Keratinocyte (primary cell): Measurements from ENCODE around the gene GDPD4. TPM values are rescaled to one million over a fixed set of nuclear protein-coding genes. Genes with fewer than 3 reads are reported as not detected.

Experiments
- DNase-seq: peaks from one replicate; pipeline ENCODE4 v3.0.0-alpha.2; 2011; ENCODE audit warnings: low read depth, missing footprints, low spot score
- FAIRE-seq: peaks from 2 replicates; lab custom pipeline; 2011; peaks lifted over from hg19 to GRCh38; lab: Jason Lieb, UNC
- H2AFZ ChIP-seq: 2 replicates; pipeline ENCODE4 v1.6.0; 2012; ENCODE audit warnings: low read length, control low read depth, inconsistent platforms; ENCODE audit not compliant: control insufficient read depth
- H3K27ac ChIP-seq: 2 replicates; pipeline ENCODE4 v1.5.1; 2011; ENCODE audit warnings: low read length; ENCODE audit not compliant: control insufficient read depth, insufficient read depth
- H3K27me3 ChIP-seq: 3 replicates; pipeline ENCODE4 v1.6.0; 2011; ENCODE audit warnings: low read length; ENCODE audit not compliant: control insufficient read depth, insufficient read depth; ENCODE audit errors: extremely low read depth
- H3K36me3 ChIP-seq, 2 experiments: 2 replicates in 1 of 2; 3 replicates in 1 of 2; pipeline ENCODE4 v1.5.1; 2011; ENCODE audit warnings: low read length in 2 of 2, mild to moderate bottlenecking in 1 of 2; ENCODE audit not compliant: control insufficient read depth in 2 of 2, insufficient read depth in 2 of 2; ENCODE audit errors: extremely low read depth in 1 of 2
- H3K4me1 ChIP-seq: 3 replicates; pipeline ENCODE4 v1.5.1; 2011; ENCODE audit warnings: low read length; ENCODE audit not compliant: control insufficient read depth, insufficient read depth; ENCODE audit errors: extremely low read depth
- H3K4me2 ChIP-seq: 3 replicates; pipeline ENCODE4 v1.6.0; 2011; ENCODE audit warnings: low read depth, low read length; ENCODE audit not compliant: control insufficient read depth, insufficient read depth; ENCODE audit errors: extremely low read depth
- H3K4me3 ChIP-seq, 3 experiments: fragments of 200-600 bp in 1 of 3; sonication (generic) in 1 of 3; 2 replicates in 2 of 3; 3 replicates in 1 of 3; pipeline ENCODE4 v1.5.1; 2011 to 2016; ENCODE audit warnings: low read length in 3 of 3, mild to moderate bottlenecking in 3 of 3, control low read depth in 2 of 3, inconsistent platforms in 1 of 3, low read depth in 1 of 3, mixed read lengths in 1 of 3, mixed run types in 1 of 3, moderate library complexity in 1 of 3; ENCODE audit not compliant: control insufficient read depth in 2 of 3, insufficient read depth in 2 of 3; ENCODE audit errors: extremely low read depth in 1 of 3
- H3K79me2 ChIP-seq: 2 replicates; pipeline ENCODE4 v1.6.0; 2012; ENCODE audit warnings: low read length; ENCODE audit not compliant: control insufficient read depth, insufficient read depth
- H3K9ac ChIP-seq: 3 replicates; pipeline ENCODE4 v1.6.0; 2011; ENCODE audit warnings: low read length; ENCODE audit not compliant: control insufficient read depth, insufficient read depth; ENCODE audit errors: extremely low read depth
- H3K9me1 ChIP-seq: 3 replicates; pipeline ENCODE4 v1.6.0; 2011; ENCODE audit warnings: low read length; ENCODE audit not compliant: control insufficient read depth, insufficient read depth; ENCODE audit errors: extremely low read depth
- H3K9me3 ChIP-seq: 2 replicates; pipeline ENCODE4 v1.5.1; 2012; ENCODE audit warnings: low read depth, low read length; ENCODE audit not compliant: control insufficient read depth
- H4K20me1 ChIP-seq: 3 replicates; pipeline ENCODE4 v1.6.0; 2011; ENCODE audit warnings: low read length; ENCODE audit not compliant: control insufficient read depth, insufficient read depth; ENCODE audit errors: extremely low read depth
- EZH2 ChIP-seq: IDR thresholded peaks from one replicate; pipeline ENCODE4 v1.6.1; 2012; ENCODE audit warnings: inconsistent platforms, mild to moderate bottlenecking, low read length, moderate library complexity
- dilution Hi-C: fragments of 300-500 bp; cut with MboI; formaldehyde crosslinking; loops from one replicate; pipeline ENCODE4 v1.7.0; 2020; ENCODE audit warnings: low sequenced_read_pairs; ENCODE audit not compliant: extremely low pct_ligation_motif_present
- polyA plus RNA-seq, 5 experiments: library from polyadenylated mRNA; depleted of rRNA in 3 of 5; stranded (reverse) in 3 of 5; stranded (forward) in 1 of 5; unstranded in 1 of 5; fragments of >200 nt; gene quantifications; 1 replicate in 1 of 5; 2 replicates in 3 of 5; 3 replicates in 1 of 5; pipeline versions ENCODE4 v1.2.1 to v1.2.3, GENCODE V29; 2011 to 2012; ENCODE audit warnings: missing spikeins in 2 of 5, low read depth in 1 of 5, low replicate concordance in 1 of 5
- TF ChIP-seq, protein P1 (sequence below), 3 experiments: IDR thresholded peaks in 1 of 3; conservative IDR thresholded peaks in 1 of 3; optimal IDR thresholded peaks in 1 of 3; 2 replicates in 2 of 3; 3 replicates in 1 of 3; pipeline versions ENCODE3 to v1.5.1; 2011; ENCODE audit warnings: low read length in 3 of 3, mild to moderate bottlenecking in 3 of 3, moderate library complexity in 2 of 3, control low read depth in 1 of 3, inconsistent platforms in 1 of 3; ENCODE audit not compliant: insufficient read depth in 2 of 3; ENCODE audit errors: extremely low read depth in 1 of 3

GDPD4 gene
- polyA plus RNA-seq, 1 donor (not counting 4 experiments of a cell fraction or from before 2014, with no cell fraction given) = not detected

DNA sequence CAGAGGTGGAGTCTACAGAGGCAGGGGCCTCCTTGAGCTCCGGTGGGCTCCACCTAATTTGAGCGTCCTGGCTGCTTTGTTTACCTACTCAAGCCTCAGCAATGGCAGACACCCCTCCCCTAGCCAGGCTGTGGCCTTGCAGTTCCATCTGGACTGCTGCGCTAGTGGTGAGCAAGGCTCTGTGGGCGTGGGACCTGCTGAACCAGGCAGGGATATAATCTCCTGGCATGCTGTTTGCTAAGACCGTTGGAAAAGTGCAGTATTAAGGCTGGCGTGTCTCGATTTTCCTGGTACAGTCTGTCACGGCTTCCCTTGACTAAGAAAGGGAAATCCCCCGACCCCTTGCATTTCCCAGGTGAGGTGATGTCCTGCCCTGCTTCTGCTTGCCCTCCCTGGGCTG is 77.7 kb downstream of the GDPD4 start:
- Histone ChIP-seq H3K9me1 (no peaks in the 10 kb centered on the region), H4K20me1 (no peaks in the 10 kb centered on the region), H3K4me2 (no peak overlapping the region), H3K4me1 (no peaks in the 10 kb centered on the region), H3K79me2 (no peaks in the 10 kb centered on the region), H3K36me3 (no peaks in the 10 kb centered on the region), H3K9ac (no peak overlapping the region), H3K27ac (no peak overlapping the region), H3K4me3 (no peak overlapping the region), H3K9me3 (no peaks in the 10 kb centered on the region), H2AFZ (no peak overlapping the region), H3K27me3 (no peaks in the 10 kb centered on the region)
- DNase-seq (no peak), FAIRE-seq (no peak)
- TF ChIP-seq EZH2 = no peak
- TF ChIP-seq, protein P1, sequence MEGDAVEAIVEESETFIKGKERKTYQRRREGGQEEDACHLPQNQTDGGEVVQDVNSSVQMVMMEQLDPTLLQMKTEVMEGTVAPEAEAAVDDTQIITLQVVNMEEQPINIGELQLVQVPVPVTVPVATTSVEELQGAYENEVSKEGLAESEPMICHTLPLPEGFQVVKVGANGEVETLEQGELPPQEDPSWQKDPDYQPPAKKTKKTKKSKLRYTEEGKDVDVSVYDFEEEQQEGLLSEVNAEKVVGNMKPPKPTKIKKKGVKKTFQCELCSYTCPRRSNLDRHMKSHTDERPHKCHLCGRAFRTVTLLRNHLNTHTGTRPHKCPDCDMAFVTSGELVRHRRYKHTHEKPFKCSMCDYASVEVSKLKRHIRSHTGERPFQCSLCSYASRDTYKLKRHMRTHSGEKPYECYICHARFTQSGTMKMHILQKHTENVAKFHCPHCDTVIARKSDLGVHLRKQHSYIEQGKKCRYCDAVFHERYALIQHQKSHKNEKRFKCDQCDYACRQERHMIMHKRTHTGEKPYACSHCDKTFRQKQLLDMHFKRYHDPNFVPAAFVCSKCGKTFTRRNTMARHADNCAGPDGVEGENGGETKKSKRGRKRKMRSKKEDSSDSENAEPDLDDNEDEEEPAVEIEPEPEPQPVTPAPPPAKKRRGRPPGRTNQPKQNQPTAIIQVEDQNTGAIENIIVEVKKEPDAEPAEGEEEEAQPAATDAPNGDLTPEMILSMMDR (optimal IDR thresholded peaks at IDR 0.05 in 1 of 3, IDR thresholded peaks at IDR 0.05 in 1 of 3, conservative IDR thresholded peaks at IDR 0.05 in 1 of 3; ENCODE audit: extremely low read depth in 1 of 3, insufficient read depth in 2 of 3, low read length in 3 of 3) = no peak
- dilution Hi-C loops = no loop called here

- H3K9me3 ChIP-seq = no peaks in the 10 kb centered on the region
- no peak overlapping the region for H2AFZ ChIP-seq
- no peak overlapping the region for H3K4me2 ChIP-seq
- H3K79me2 ChIP-seq = no peaks in the 10 kb centered on the region
- H3K27ac ChIP-seq = no peak overlapping the region
- no peak for DNase-seq
- H3K27me3 ChIP-seq = no peaks in the 10 kb centered on the region
- no peaks in the 10 kb centered on the region for H3K9me1 ChIP-seq
- dilution Hi-C loops = no loop called here
- H3K4me1 ChIP-seq = no peaks in the 10 kb centered on the region
- TF ChIP-seq, protein P1 (optimal IDR thresholded peaks at IDR 0.05 in 1 of 3, IDR thresholded peaks at IDR 0.05 in 1 of 3, conservative IDR thresholded peaks at IDR 0.05 in 1 of 3; ENCODE audit: extremely low read depth in 1 of 3, insufficient read depth in 2 of 3, low read length in 3 of 3) = no peak
- no peak for TF ChIP-seq EZH2
- H4K20me1 ChIP-seq = no peaks in the 10 kb centered on the region
- no peak for FAIRE-seq
- no peak overlapping the region for H3K9ac ChIP-seq
- H3K4me3 ChIP-seq = no peak overlapping the region
- no peaks in the 10 kb centered on the region for H3K36me3 ChIP-seq
Observed at GRCh38 chr11:77217156-77217555, 84.3 kb downstream of the GDPD4 start.
